Stomach smooth muscle (tissue), 2 donors: ENCODE measurements around the gene MED12.
"Not testable (repeated sequence)": the region's sequence is repeated elsewhere in the genome, so short reads cannot be mapped to it uniquely, and the experiment has no call there.

ENCODE experiments used
- H3K27ac ChIP-seq: one replicate; pipeline ENCODE4 v1.7.0; 2013; ENCODE audit warnings: mild to moderate bottlenecking, low read length, inconsistent platforms
- H3K27me3 ChIP-seq, 2 donors: one replicate each; pipeline ENCODE4 v1.7.0; 2013; ENCODE audit warnings: low read length in 2 of 2; ENCODE audit not compliant: insufficient read depth in 2 of 2, control insufficient read depth in 1 of 2
- H3K36me3 ChIP-seq, 2 donors: one replicate each; pipeline ENCODE4 v1.7.0; 2013; ENCODE audit warnings: low read length in 2 of 2; ENCODE audit not compliant: control insufficient read depth in 2 of 2, insufficient read depth in 2 of 2
- H3K4me1 ChIP-seq: one replicate; pipeline ENCODE4 v1.7.0; 2013; ENCODE audit warnings: low read length; ENCODE audit not compliant: control insufficient read depth, insufficient read depth
- H3K4me3 ChIP-seq, 2 donors: one replicate each; pipeline ENCODE4 v1.7.0; 2013; ENCODE audit warnings: low read length in 2 of 2
- H3K9ac ChIP-seq, 2 donors: one replicate each; pipeline ENCODE4 v1.7.0; 2013; ENCODE audit warnings: low read length in 2 of 2, mild to moderate bottlenecking in 1 of 2
- H3K9me3 ChIP-seq, 2 donors: one replicate each; pipeline ENCODE4 v1.7.0; 2013; ENCODE audit warnings: low read length in 2 of 2; ENCODE audit not compliant: control insufficient read depth in 2 of 2
- donor health status: healthy.
- donor health status: Pancreatic carcinoma.

MED12 gene

GRCh38 chrX:71178908-71179307 is 60.5 kb downstream of the MED12 start:
- Histone ChIP-seq H3K4me3 (no peak overlapping the region), H3K36me3 (no peaks in the 10 kb centered on the region), H3K9ac (no peak overlapping the region), H3K9me3 (no peaks in the 10 kb centered on the region), H3K27me3 (peaks cover 0 to 8% of the 10 kb centered on the region in 2 donors), H3K27ac (no peak overlapping the region), H3K4me1 (peaks cover 3% of the 10 kb centered on the region)

GRCh38 chrX:71180579-71181265 is 62.3 kb downstream of the MED12 start:
- not testable (repeated sequence) for H3K9me3 ChIP-seq, H3K27me3 ChIP-seq, H3K36me3 ChIP-seq, H3K4me3 ChIP-seq, H3K27ac ChIP-seq, H3K4me1 ChIP-seq, H3K9ac ChIP-seq

DNA sequence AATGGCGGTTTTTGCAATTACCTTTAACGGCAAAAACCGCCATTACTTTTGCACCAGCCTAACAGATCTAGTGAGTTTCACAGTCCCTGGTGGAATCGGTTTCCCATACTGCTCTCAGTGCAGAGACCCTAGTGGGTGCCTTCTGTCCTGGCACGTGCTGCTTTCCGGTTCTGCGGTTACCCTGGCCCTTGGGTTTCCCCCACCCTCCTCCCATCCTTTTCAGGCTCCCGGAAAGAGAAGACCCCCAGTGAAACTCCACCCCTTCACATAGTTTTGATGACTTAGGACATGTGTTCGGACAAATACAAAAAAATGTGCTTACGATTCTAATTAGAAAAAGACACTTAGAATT is 63.1 kb downstream of the MED12 start:
- Histone ChIP-seq H3K4me1 (peaks cover 3% of the 10 kb centered on the region), H3K4me3 (peak overlapping the region; percentile 71 to 73), H3K9me3 (no peaks in the 10 kb centered on the region), H3K36me3 (no peaks in the 10 kb centered on the region), H3K27ac (peak overlapping the region; percentile 89), H3K9ac (peak overlapping the region; percentile 84 to 92), H3K27me3 (peaks cover 0 to 8% of the 10 kb centered on the region in 2 donors)

- H3K4me1 ChIP-seq: peaks cover 3% of the 10 kb centered on the region
- no peaks in the 10 kb centered on the region for H3K36me3 ChIP-seq
- H3K9me3 ChIP-seq: no peaks in the 10 kb centered on the region
- H3K9ac ChIP-seq: peak overlapping the region; percentile 84 to 92
- peaks cover 0 to 8% of the 10 kb centered on the region in 2 donors for H3K27me3 ChIP-seq
- H3K27ac ChIP-seq: peak overlapping the region; percentile 89
- H3K4me3 ChIP-seq: peak overlapping the region; percentile 71 to 73
These were observed 63.8 kb downstream of the MED12 start for GRCh38 chrX:71181910-71182799.

DNA sequence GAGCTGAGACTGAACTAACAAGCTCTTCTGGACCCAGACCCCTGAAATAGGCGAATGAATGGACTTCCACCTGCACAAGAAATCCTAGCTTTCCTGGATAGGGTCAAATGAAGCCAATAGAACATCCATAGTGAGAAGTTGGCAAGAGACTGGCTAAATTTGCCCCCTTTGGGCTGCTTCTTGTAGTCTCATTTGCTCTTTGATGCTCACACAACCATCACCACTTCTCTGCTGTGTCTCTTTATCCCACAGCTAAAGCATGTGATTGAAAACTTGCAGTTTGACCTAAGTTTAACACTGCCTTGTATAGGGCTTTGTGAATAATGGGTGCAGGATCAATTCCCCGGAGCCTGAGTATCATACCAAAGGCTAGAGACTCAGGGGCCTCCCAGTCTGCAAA is 64.5 kb downstream of the MED12 start:
- Histone ChIP-seq H3K4me1 (peaks cover 3% of the 10 kb centered on the region), H3K36me3 (no peaks in the 10 kb centered on the region), H3K4me3 (peak overlapping the region; percentile 67 to 71), H3K27ac (peak overlapping the region; percentile 89), H3K27me3 (peaks cover 0 to 7% of the 10 kb centered on the region in 2 donors), H3K9me3 (no peaks in the 10 kb centered on the region), H3K9ac (peak overlapping the region in 1 of 2 donors; percentile 79)

DNA sequence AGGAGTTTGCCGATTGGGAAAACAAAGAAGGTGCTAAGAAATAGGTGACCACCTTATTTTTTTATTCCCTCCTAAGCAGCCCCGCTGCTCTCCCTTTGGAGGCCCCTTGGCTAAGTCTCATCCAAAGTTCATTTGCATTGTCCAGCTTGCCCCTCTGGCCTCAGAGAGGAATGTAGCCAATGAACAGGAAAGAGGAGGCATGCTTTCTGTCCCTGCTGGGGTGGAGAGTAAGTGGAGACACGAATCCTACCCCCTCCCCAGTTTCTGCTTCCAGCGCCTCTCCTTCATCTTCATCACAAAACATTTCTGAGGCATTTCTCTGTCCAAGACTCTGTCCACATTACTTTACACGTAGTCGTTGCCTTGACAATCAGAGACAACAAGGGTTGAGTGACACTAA is 64.9 kb downstream of the MED12 start:
- Histone ChIP-seq H3K9me3 (no peaks in the 10 kb centered on the region), H3K4me1 (peaks cover 3% of the 10 kb centered on the region), H3K36me3 (no peaks in the 10 kb centered on the region), H3K4me3 (no peak overlapping the region), H3K27ac (no peak overlapping the region), H3K27me3 (peaks cover 0 to 6% of the 10 kb centered on the region in 2 donors), H3K9ac (no peak overlapping the region)

DNA sequence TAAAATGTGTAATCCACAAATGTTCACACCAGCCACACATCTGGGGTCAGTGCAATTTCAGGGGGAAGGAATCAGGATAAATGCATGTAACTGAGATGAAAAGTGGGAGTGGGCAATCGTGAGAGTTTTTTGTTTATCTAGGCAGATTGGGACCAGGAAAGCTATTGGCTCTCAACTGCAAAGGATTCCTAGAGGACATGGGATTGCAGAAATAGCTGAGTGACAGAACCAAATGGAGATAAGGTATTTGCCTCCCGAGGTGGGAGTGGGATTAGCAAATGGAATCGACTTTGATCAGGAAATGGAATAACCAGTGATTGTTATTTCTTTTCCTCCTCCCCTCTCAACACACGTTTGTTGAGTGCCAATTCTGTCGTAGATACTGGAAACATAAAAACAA is 65.7 kb downstream of the MED12 start:
- peaks cover 0 to 5% of the 10 kb centered on the region in 2 donors for H3K27me3 ChIP-seq
- H3K9me3 ChIP-seq: no peaks in the 10 kb centered on the region
- no peak overlapping the region for H3K27ac ChIP-seq
- H3K4me1 ChIP-seq: peaks cover 3% of the 10 kb centered on the region
- no peak overlapping the region for H3K4me3 ChIP-seq
- no peaks in the 10 kb centered on the region for H3K36me3 ChIP-seq
- no peak overlapping the region for H3K9ac ChIP-seq

- Histone ChIP-seq H3K4me3 (no peak overlapping the region), H3K4me1 (peaks cover 3% of the 10 kb centered on the region), H3K27me3 (peaks cover 0 to 4% of the 10 kb centered on the region in 2 donors), H3K9me3 (no peaks in the 10 kb centered on the region), H3K9ac (no peak overlapping the region), H3K36me3 (no peaks in the 10 kb centered on the region), H3K27ac (no peak overlapping the region)
These were observed 66.6 kb downstream of the MED12 start for GRCh38 chrX:71184803-71185495.

- Histone ChIP-seq H3K27ac (no peak overlapping the region), H3K4me1 (no peaks in the 10 kb centered on the region), H3K9me3 (no peaks in the 10 kb centered on the region), H3K27me3 (peaks cover 0 to 3% of the 10 kb centered on the region in 2 donors), H3K4me3 (no peak overlapping the region), H3K36me3 (no peaks in the 10 kb centered on the region), H3K9ac (no peak overlapping the region)
These were observed 72.9 kb downstream of the MED12 start for GRCh38 chrX:71191248-71191647.
